K562 (cell line): ENCODE measurements around the gene CA5B. TPM values are rescaled to one million over a fixed set of nuclear protein-coding genes. Genes with fewer than 3 reads are reported as not detected.

Source experiments
- ATAC-seq: fragments of 200-7000 bp; cut with Tn5 transposase; 3 replicates; pipeline ENCODE4 v1.9.1; 2020; ENCODE audit warnings: moderate library complexity
- BruUV-seq: library from RNA; stranded (reverse); fragments of 400-500 nt; replicated peaks from 2 replicates; lab custom pipeline; 2021; lab: Mats Ljungman, UMichigan
- CTCF ChIA-PET: fragments of 300-600 bp; formaldehyde crosslinking; extraction: SDS; loops from one replicate; lab custom pipeline; 2021; ENCODE audit warnings: low intra/inter-chr PET ratio; lab: Yijun Ruan, JAX
- POLR2A ChIA-PET: fragments of 300-600, 350-650 bp; sonication (Branson Sonifier 250); formaldehyde crosslinking; extraction: SDS; loops from one replicate; lab custom pipeline; 2021; ENCODE audit warnings: antibody characterized with exemption, inconsistent platforms; lab: Yijun Ruan, JAX
- DNase-seq, 4 experiments: peaks; one replicate each; pipeline versions ENCODE4 v3.0.0 to v3.0.0-alpha.2; 2011 to 2018; ENCODE audit warnings: low spot score in 3 of 4, mixed read lengths in 3 of 4; ENCODE audit errors: extremely low read depth in 1 of 4
- FAIRE-seq: peaks from 2 replicates; lab custom pipeline; 2011; peaks lifted over from hg19 to GRCh38; lab: Jason Lieb, UNC
- H2AFZ ChIP-seq: 2 replicates; pipeline ENCODE4 v1.6.0; 2011; ENCODE audit warnings: low read depth, low read length, control low read depth, inconsistent platforms
- H3K27ac ChIP-seq: fragments of 200-600 bp; 3 replicates; pipeline ENCODE4 v1.8.0; 2011; ENCODE audit warnings: low read depth, mild to moderate bottlenecking, control low read depth, inconsistent platforms, low read length, moderate library complexity, mixed read lengths; ENCODE audit errors: extremely low read depth
- H3K27me3 ChIP-seq, 2 experiments: fragments of 300-600 bp in 1 of 2; 2 replicates in 1 of 2; 3 replicates in 1 of 2; pipeline versions ENCODE4 v1.6.0 to v1.8.0; 2011; ENCODE audit warnings: inconsistent platforms in 2 of 2, low read length in 2 of 2, mild to moderate bottlenecking in 1 of 2, mixed read lengths in 1 of 2, moderate library complexity in 1 of 2; ENCODE audit not compliant: control insufficient read depth in 2 of 2, insufficient read depth in 2 of 2
- H3K36me3 ChIP-seq: fragments of 300-600 bp; 3 replicates; pipeline ENCODE4 v1.8.0; 2011; ENCODE audit warnings: mild to moderate bottlenecking, low read length, inconsistent platforms; ENCODE audit not compliant: control insufficient read depth, insufficient read depth
- H3K4me1 ChIP-seq, 2 experiments: fragments of 200-600 bp in 1 of 2; replicated peaks in 1 of 2; 2 replicates in 1 of 2; 3 replicates in 1 of 2; pipeline versions ENCODE4 v1.5.1 to v1.8.0; 2011; ENCODE audit warnings: inconsistent platforms in 2 of 2, low read length in 2 of 2, mild to moderate bottlenecking in 1 of 2, mixed read lengths in 1 of 2, moderate library complexity in 1 of 2; ENCODE audit not compliant: control insufficient read depth in 2 of 2, insufficient read depth in 2 of 2
- H3K4me2 ChIP-seq: 2 replicates; pipeline ENCODE4 v1.6.1; 2011; ENCODE audit warnings: low read length, control low read depth, inconsistent platforms, mixed read lengths; ENCODE audit not compliant: insufficient read depth
- H3K4me3 ChIP-seq: fragments of 200-600 bp; sonication (generic), shearing (Covaris generic); 2 replicates; pipeline ENCODE4 v1.5.1; 2016; ENCODE audit warnings: control low read depth, inconsistent platforms
- H3K79me2 ChIP-seq: fragments of 200-600 bp; 3 replicates; pipeline ENCODE4 v1.8.0; 2011; ENCODE audit warnings: low read length, inconsistent platforms; ENCODE audit not compliant: control insufficient read depth, insufficient read depth
- H3K9ac ChIP-seq, 2 experiments: 2 replicates each; pipeline versions ENCODE4 v1.6.0 to v1.6.1; 2011; ENCODE audit warnings: low read depth in 2 of 2, low read length in 2 of 2, control low read depth in 1 of 2, inconsistent platforms in 1 of 2, mild to moderate bottlenecking in 1 of 2, mixed read lengths in 1 of 2; ENCODE audit not compliant: insufficient read depth in 1 of 2
- H3K9me1 ChIP-seq: one replicate; pipeline ENCODE4 v1.6.0; 2011; ENCODE audit warnings: inconsistent platforms, mild to moderate bottlenecking, low read length, moderate library complexity; ENCODE audit not compliant: control insufficient read depth, insufficient read depth
- H3K9me3 ChIP-seq: replicated peaks from 2 replicates; pipeline ENCODE4 v1.5.1; 2011; ENCODE audit warnings: low read depth, low read length, inconsistent platforms; ENCODE audit not compliant: control insufficient read depth, insufficient read depth
- H4K20me1 ChIP-seq: replicated peaks from 2 replicates; pipeline ENCODE4 v1.6.1; 2011; ENCODE audit warnings: low read length, inconsistent platforms, mixed read lengths; ENCODE audit not compliant: control insufficient read depth, insufficient read depth
- EGR1 ChIP-seq: fragments of 450-650 bp; conservative IDR thresholded peaks from 2 replicates; pipeline ENCODE4 v1.6.1; 2017; ENCODE audit warnings: mild to moderate bottlenecking
- TAF9B ChIP-seq: fragments of 450-650 bp; IDR thresholded peaks from 2 replicates; pipeline ENCODE4 v1.6.1; 2018; ENCODE audit warnings: mild to moderate bottlenecking; ENCODE audit not compliant: partially characterized antibody
- ZFX ChIP-seq: sonication (generic); formaldehyde crosslinking; IDR thresholded peaks from 2 replicates; pipeline ENCODE4 v1.8.0; 2022; ENCODE audit warnings: mild to moderate bottlenecking, missing genetic modification reagents, moderate library complexity
- WGBS: fragments of 100-300 bp; shearing (Covaris generic); methylation state at CpG from one replicate; pipeline ENCODE4 v1.1.6; 2016; ENCODE audit warnings: low coverage, mixed read lengths; ENCODE audit not compliant: insufficient coverage; ENCODE audit errors: missing lambda C conversion rate; 5-methylcytosine and 5-hydroxymethylcytosine counted together
- in situ Hi-C: fragments of 300-500 bp; cut with MboI; formaldehyde crosslinking; loops from 4 replicates; pipeline ENCODE4 v1.15.0; 2018; ENCODE audit warnings: inconsistent platforms, mixed read lengths
- intact Hi-C: fragments of 100-400 bp; cut with micrococcal nuclease; formaldehyde crosslinking; loops from 2 replicates; pipeline ENCODE4 v1.14.2; 2022
- polyA plus RNA-seq, 8 experiments: library from polyadenylated mRNA; depleted of rRNA in 4 of 8; stranded (reverse) in 5 of 8; unstranded in 3 of 8; fragments of >200 nt; fragmentation: Nextera tagmentation in 2 of 8; fragmentation: Illumina TruSeq in 1 of 8; extraction: Ambion mirVana in 2 of 8; extraction: Trizol in 1 of 8; gene quantifications; 2 replicates each; pipeline versions ENCODE4 v1.2.1 to v1.2.3, GENCODE V29; 2011 to 2014; ENCODE audit warnings: inconsistent platforms in 1 of 8, missing spikeins in 1 of 8
- total RNA-seq, 7 experiments: library from RNA; depleted of rRNA in 6 of 7; stranded (reverse); fragments of >200 nt in 6 of 7; fragmentation: Illumina TruSeq in 2 of 7; extraction: Trizol in 2 of 7; gene quantifications; 2 replicates each; pipeline versions ENCODE4 v1.2.1 to v1.2.3, GENCODE V29; 2011 to 2021; ENCODE audit warnings: low replicate concordance in 1 of 7
- TF ChIP-seq, protein P1 (sequence below): sonication (generic); formaldehyde crosslinking; IDR thresholded peaks from 2 replicates; pipeline ENCODE4 v1.8.0; 2022; ENCODE audit warnings: mild to moderate bottlenecking, missing genetic modification reagents, borderline replicate concordance
- TF ChIP-seq, protein P2 (sequence below): fragments of 250-450 bp; sonication (Bioruptor Pico); IDR thresholded peaks from 2 replicates; pipeline ENCODE4 v1.4.0; 2020
- TF ChIP-seq, protein P3 (sequence below), 2 experiments: IDR thresholded peaks in 1 of 2; conservative IDR thresholded peaks in 1 of 2; 2 replicates each; pipeline ENCODE4 v1.6.1; 2016; ENCODE audit warnings: low read depth in 2 of 2, mild to moderate bottlenecking in 1 of 2, missing compliant biosample characterization in 1 of 2, missing genetic modification characterization in 1 of 2, moderate library complexity in 1 of 2

The CA5B gene
- total and polyA plus RNA-seq, 9 of the 15 experiments (the other 6 are each of a cell fraction or from before 2014, with no cell fraction given), result 0.55 to 3.7 (median 2.6) TPM

DNA sequence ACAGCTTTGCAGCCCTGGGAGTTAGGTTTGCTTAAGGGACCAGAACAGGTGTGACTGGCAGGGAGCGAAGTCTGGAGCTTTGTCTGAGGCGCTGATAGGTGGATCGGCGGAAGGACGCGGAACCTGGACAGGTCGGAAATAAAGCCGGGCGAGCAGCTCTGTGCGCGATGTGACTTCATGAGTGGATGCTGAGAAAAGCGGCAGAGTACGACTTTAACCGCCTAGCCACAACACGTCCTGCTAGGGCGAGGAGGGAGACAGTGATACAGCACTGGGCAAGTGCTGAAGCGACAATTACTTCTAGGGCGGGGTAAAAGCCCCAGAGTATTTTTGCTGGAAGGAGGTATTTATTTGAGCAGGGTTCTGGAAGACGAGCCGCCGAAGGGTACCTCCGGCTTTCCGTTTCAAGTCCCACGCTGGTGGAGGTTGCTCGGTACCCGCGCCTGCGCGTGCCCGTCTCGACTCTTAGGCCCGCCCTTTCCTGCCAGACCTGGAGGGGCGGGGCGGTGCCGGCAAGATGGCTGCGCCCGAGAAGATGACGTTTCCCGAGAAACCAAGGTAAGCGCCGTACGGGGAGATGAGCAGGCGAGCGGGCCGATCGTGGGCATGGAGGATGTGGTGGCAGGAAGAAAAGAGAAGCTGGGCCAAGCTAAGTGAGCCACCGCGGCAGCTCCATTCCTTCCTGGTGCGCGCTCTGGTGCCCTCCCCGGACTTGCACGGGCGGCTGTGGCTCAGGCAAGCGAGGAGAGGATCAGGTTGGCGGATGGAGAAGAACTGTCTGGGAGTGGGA, 52.1 kb downstream of the CA5B start, which contains the start of gene ZRSR2 (continued):
- peak; percentile 58 for TF ChIP-seq TAF9B
- TF ChIP-seq, all 486 proteins: peak for 63

DNA sequence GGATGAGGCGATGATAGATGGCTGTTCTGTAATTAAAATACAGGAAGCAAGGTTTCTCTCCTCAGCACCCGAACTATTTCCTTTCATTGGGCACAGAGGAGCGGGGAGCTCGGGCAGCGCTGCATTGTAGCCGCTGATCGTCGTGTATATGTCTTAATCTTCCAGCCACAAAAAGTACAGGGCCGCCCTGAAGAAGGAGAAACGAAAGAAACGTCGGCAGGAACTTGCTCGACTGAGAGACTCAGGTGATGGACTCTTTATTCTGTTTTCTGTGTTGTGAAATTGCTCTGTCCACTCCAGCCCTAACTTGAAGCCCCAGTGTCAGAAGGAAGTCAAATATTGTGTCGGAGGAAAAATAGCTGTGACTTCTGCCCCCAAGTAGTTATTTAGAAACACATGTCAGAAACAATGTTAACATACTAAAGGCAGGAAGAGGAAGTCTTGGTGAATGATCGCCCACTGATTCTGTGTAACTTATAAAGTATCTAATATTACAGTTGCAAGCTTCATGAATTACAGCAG, 52.8 kb downstream of the CA5B start:
- CTCF ChIA-PET, result no interaction called here
- peaks cover 3 to 5% of the 10 kb centered on the region in 2 experiments; a peak in 3 of 5 replicates for H3K4me1 ChIP-seq
- peak overlapping the region; percentile 90 for H3K4me2 ChIP-seq
- WGBS, result under 1% methylated on average over 11 of the region's 15 CpGs
- TF ChIP-seq EGR1 (peak; percentile 39; the same call in 1 of the 2 replicates), ZFX (CRISPR knock-in tag) (peak; percentile 11; the same call in 1 of the 2 replicates)
- TF ChIP-seq, protein P1, sequence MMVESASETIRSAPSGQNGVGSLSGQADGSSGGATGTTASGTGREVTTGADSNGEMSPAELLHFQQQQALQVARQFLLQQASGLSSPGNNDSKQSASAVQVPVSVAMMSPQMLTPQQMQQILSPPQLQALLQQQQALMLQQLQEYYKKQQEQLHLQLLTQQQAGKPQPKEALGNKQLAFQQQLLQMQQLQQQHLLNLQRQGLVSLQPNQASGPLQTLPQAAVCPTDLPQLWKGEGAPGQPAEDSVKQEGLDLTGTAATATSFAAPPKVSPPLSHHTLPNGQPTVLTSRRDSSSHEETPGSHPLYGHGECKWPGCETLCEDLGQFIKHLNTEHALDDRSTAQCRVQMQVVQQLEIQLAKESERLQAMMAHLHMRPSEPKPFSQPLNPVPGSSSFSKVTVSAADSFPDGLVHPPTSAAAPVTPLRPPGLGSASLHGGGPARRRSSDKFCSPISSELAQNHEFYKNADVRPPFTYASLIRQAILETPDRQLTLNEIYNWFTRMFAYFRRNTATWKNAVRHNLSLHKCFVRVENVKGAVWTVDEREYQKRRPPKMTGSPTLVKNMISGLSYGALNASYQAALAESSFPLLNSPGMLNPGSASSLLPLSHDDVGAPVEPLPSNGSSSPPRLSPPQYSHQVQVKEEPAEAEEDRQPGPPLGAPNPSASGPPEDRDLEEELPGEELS (CRISPR knock-in tag), result no peak
- TF ChIP-seq, protein P2, sequence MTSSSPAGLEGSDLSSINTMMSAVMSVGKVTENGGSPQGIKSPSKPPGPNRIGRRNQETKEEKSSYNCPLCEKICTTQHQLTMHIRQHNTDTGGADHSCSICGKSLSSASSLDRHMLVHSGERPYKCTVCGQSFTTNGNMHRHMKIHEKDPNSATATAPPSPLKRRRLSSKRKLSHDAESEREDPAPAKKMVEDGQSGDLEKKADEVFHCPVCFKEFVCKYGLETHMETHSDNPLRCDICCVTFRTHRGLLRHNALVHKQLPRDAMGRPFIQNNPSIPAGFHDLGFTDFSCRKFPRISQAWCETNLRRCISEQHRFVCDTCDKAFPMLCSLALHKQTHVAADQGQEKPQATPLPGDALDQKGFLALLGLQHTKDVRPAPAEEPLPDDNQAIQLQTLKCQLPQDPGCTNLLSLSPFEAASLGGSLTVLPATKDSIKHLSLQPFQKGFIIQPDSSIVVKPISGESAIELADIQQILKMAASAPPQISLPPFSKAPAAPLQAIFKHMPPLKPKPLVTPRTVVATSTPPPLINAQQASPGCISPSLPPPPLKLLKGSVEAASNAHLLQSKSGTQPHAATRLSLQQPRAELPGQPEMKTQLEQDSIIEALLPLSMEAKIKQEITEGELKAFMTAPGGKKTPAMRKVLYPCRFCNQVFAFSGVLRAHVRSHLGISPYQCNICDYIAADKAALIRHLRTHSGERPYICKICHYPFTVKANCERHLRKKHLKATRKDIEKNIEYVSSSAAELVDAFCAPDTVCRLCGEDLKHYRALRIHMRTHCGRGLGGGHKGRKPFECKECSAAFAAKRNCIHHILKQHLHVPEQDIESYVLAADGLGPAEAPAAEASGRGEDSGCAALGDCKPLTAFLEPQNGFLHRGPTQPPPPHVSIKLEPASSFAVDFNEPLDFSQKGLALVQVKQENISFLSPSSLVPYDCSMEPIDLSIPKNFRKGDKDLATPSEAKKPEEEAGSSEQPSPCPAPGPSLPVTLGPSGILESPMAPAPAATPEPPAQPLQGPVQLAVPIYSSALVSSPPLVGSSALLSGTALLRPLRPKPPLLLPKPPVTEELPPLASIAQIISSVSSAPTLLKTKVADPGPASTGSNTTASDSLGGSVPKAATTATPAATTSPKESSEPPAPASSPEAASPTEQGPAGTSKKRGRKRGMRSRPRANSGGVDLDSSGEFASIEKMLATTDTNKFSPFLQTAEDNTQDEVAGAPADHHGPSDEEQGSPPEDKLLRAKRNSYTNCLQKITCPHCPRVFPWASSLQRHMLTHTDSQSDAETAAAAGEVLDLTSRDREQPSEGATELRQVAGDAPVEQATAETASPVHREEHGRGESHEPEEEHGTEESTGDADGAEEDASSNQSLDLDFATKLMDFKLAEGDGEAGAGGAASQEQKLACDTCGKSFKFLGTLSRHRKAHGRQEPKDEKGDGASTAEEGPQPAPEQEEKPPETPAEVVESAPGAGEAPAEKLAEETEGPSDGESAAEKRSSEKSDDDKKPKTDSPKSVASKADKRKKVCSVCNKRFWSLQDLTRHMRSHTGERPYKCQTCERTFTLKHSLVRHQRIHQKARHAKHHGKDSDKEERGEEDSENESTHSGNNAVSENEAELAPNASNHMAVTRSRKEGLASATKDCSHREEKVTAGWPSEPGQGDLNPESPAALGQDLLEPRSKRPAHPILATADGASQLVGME (CRISPR knock-in tag), result peak; percentile 90; the same call in 1 of the 2 replicates
- TF ChIP-seq, protein P3, sequence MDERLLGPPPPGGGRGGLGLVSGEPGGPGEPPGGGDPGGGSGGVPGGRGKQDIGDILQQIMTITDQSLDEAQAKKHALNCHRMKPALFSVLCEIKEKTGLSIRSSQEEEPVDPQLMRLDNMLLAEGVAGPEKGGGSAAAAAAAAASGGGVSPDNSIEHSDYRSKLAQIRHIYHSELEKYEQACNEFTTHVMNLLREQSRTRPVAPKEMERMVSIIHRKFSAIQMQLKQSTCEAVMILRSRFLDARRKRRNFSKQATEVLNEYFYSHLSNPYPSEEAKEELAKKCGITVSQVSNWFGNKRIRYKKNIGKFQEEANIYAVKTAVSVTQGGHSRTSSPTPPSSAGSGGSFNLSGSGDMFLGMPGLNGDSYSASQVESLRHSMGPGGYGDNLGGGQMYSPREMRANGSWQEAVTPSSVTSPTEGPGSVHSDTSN (CRISPR knock-in tag; IDR thresholded peaks at IDR 0.05; ENCODE audit: low read depth), result peak; percentile 14; the same call in 1 of the 2 replicates
- TF ChIP-seq, protein P3 (tag; conservative IDR thresholded peaks at IDR 0.05; ENCODE audit: low read depth), result peak; percentile 4; the same call in 1 of the 2 replicates
- H3K4me3 ChIP-seq, result peak overlapping the region; percentile 83
- in situ Hi-C loops, result no loop called here
- H3K9me3 ChIP-seq, result no peaks in the 10 kb centered on the region
- BruUV-seq, result TSS peak; percentile 79
- intact Hi-C loops, result no loop called here
- POLR2A ChIA-PET, result no interaction called here
- DNase-seq (peak in 1 of 4 experiments; percentile 6), ATAC-seq (peak; percentile 15), FAIRE-seq (no peak)
- peak overlapping the region; percentile 95 for H2AFZ ChIP-seq
- H3K79me2 ChIP-seq, result peaks cover 7% of the 10 kb centered on the region
- peak overlapping the region; percentile 70 to 95 for H3K9ac ChIP-seq
- H3K36me3 ChIP-seq, result peaks cover 4% of the 10 kb centered on the region; the same call in 1 of the 3 replicates
- H3K9me1 ChIP-seq, result no peaks in the 10 kb centered on the region
- no peaks in the 10 kb centered on the region for H4K20me1 ChIP-seq
- H3K27ac ChIP-seq, result peak overlapping the region; percentile 63
- H3K27me3 ChIP-seq, result no peaks in the 10 kb centered on the region
